ENCODE measurements around the gene HMCN2.

DNA sequence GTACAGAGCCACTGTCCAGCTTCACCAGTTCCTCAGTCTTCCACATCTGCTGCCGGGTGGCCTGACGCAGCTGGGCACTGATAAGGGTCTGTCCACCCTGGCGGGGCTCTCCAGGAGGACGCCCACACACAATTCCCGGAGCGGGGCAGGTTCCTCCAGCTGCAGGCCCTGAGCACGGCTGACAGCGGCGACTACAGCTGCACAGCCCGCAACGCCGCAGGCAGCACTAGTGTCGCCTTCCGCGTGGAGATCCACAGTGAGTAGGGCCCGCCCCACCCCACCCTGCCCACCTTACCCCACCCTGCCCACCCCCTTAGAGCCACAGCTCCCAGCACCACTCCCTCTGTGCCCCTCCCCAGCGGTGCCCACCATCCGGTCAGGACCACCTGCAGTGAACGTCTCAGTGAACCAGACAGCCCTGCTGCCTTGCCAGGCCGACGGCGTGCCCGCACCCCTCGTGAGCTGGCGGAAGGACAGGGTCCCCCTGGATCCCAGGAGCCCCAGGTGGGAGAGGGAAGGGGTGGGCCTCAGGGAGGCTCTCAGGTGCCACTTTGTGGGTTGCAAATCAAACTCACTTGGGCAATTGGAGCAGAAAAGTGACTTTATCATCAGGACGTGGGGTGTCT lies 130.4 kb downstream of the HMCN2 start:
- TF ChIP-seq CTCF (conservative IDR thresholded peaks at IDR 0.05): no peak
- no peak for TF ChIP-seq EZH2 (IDR thresholded peaks at IDR 0.05; ENCODE audit: low read depth)
